HepG2 (cell line): ENCODE results near the gene SND1. TPM values are rescaled to one million over a fixed set of nuclear protein-coding genes. Genes with fewer than 3 reads are reported as not detected.

ENCODE experiments used
- ATAC-seq: fragments of 200-7000 bp; cut with Tn5 transposase; 3 replicates; pipeline ENCODE4 v1.9.1; 2020; ENCODE audit warnings: mild to moderate bottlenecking, moderate library complexity
- BruUV-seq: library from RNA; stranded (reverse); fragments of 400-500 nt; replicated peaks from 2 replicates; lab custom pipeline; 2021; lab: Mats Ljungman, UMichigan
- CTCF ChIA-PET: fragments of 300-600 bp; formaldehyde crosslinking; extraction: SDS; loops from one replicate; lab custom pipeline; 2021; ENCODE audit warnings: low total read pairs, inconsistent platforms, low intra/inter-chr PET ratio; lab: Yijun Ruan, JAX
- POLR2A ChIA-PET: fragments of 350-600 bp; sonication (Branson Sonifier 250); formaldehyde crosslinking; loops from one replicate; lab custom pipeline; 2020; ENCODE audit warnings: antibody characterized with exemption, inconsistent platforms; lab: Yijun Ruan, JAX
- DNase-seq: peaks from one replicate; pipeline ENCODE4 v3.0.0-alpha.2; 2015; ENCODE audit warnings: low spot score
- FAIRE-seq: peaks from 3 replicates; lab custom pipeline; 2011; peaks lifted over from hg19 to GRCh38; lab: Jason Lieb, UNC
- H2AFZ ChIP-seq: one replicate; pipeline ENCODE4 v1.6.1; 2011; ENCODE audit warnings: low read length, inconsistent platforms
- H3K27ac ChIP-seq: fragments of 300-600 bp; 3 replicates; pipeline ENCODE4 v1.8.0; 2011; ENCODE audit warnings: mixed run types, mild to moderate bottlenecking, mixed read lengths, low read length, inconsistent platforms; ENCODE audit not compliant: insufficient read depth; ENCODE audit errors: extremely low read length
- H3K27me3 ChIP-seq, 2 experiments: fragments of 200-600 bp in 1 of 2; 2 replicates in 1 of 2; 3 replicates in 1 of 2; pipeline versions ENCODE4 v1.6.0 to v1.8.0; 2011; ENCODE audit warnings: low read length in 2 of 2, mild to moderate bottlenecking in 2 of 2, moderate library complexity in 2 of 2, inconsistent platforms in 1 of 2; ENCODE audit not compliant: insufficient read depth in 2 of 2, control insufficient read depth in 1 of 2
- H3K36me3 ChIP-seq, 2 experiments: fragments of 200-600 bp in 1 of 2; replicated peaks in 1 of 2; 2 replicates in 1 of 2; 3 replicates in 1 of 2; pipeline versions ENCODE4 v1.5.1 to v1.8.0; 2011; ENCODE audit warnings: low read length in 2 of 2, inconsistent platforms in 1 of 2; ENCODE audit not compliant: insufficient read depth in 2 of 2, control insufficient read depth in 1 of 2
- H3K4me1 ChIP-seq: 2 replicates; pipeline ENCODE4 v1.5.1; 2012; ENCODE audit warnings: low read length, inconsistent platforms; ENCODE audit not compliant: insufficient read depth
- H3K4me2 ChIP-seq: 2 replicates; pipeline ENCODE4 v1.6.0; 2011; ENCODE audit warnings: low read depth, low read length, inconsistent platforms
- H3K4me3 ChIP-seq, 3 experiments: fragments of 200-600 bp in 1 of 3; sonication (generic), shearing (Covaris generic) in 1 of 3; replicated peaks in 1 of 3; 2 replicates each; pipeline ENCODE4 v1.5.1; 2011 to 2016; ENCODE audit warnings: low read length in 3 of 3, inconsistent platforms in 2 of 3, low read depth in 2 of 3, mild to moderate bottlenecking in 2 of 3, control low read depth in 1 of 3, mixed read lengths in 1 of 3; ENCODE audit not compliant: insufficient read depth in 1 of 3
- H3K79me2 ChIP-seq: one replicate; pipeline ENCODE4 v1.6.1; 2011; ENCODE audit warnings: low read length, inconsistent platforms; ENCODE audit not compliant: insufficient read depth
- H3K9ac ChIP-seq: 2 replicates; pipeline ENCODE4 v1.6.0; 2011; ENCODE audit warnings: mild to moderate bottlenecking, low read depth, low read length, inconsistent platforms; ENCODE audit not compliant: insufficient read depth
- H3K9me3 ChIP-seq: 2 replicates; pipeline ENCODE4 v1.5.1; 2012; ENCODE audit warnings: mild to moderate bottlenecking, low read length
- H4K20me1 ChIP-seq: 2 replicates; pipeline ENCODE4 v1.6.0; 2011; ENCODE audit warnings: inconsistent platforms, mild to moderate bottlenecking, low read length, moderate library complexity; ENCODE audit not compliant: insufficient read depth
- ETV5 ChIP-seq: IDR thresholded peaks from 2 replicates; pipeline ENCODE4 v1.6.1; 2018; ENCODE audit warnings: missing biosample characterization, missing genetic modification reagents, inconsistent platforms, borderline replicate concordance
- HMG20A ChIP-seq: IDR thresholded peaks from 2 replicates; pipeline ENCODE4 v1.6.1; 2016; ENCODE audit warnings: borderline replicate concordance
- LCORL ChIP-seq, 2 experiments: fragments of 450-650 bp in 1 of 2; sonication (generic) in 1 of 2; formaldehyde crosslinking in 1 of 2; IDR thresholded peaks; 2 replicates each; pipeline versions ENCODE4 v1.5.0 to v1.6.1; 2017 to 2020; ENCODE audit warnings: antibody characterized with exemption in 1 of 2, missing genetic modification reagents in 1 of 2
- NFATC3 ChIP-seq: sonication (generic); formaldehyde crosslinking; IDR thresholded peaks from 2 replicates; pipeline ENCODE4 v1.5.1; 2020; ENCODE audit warnings: mild to moderate bottlenecking, missing genetic modification reagents
- NFKB2 ChIP-seq: sonication (generic); formaldehyde crosslinking; IDR thresholded peaks from 2 replicates; pipeline ENCODE4 v1.4.0; 2020; ENCODE audit warnings: missing genetic modification reagents, borderline replicate concordance
- PITX1 ChIP-seq: sonication (generic); formaldehyde crosslinking; IDR thresholded peaks from 2 replicates; pipeline ENCODE4 v1.5.1; 2020; ENCODE audit warnings: mild to moderate bottlenecking, missing genetic modification reagents
- POLR2AphosphoS2 ChIP-seq: IDR thresholded peaks from 2 replicates; pipeline ENCODE4 v1.6.1; 2011; ENCODE audit warnings: low read depth, low read length, improper control_type of control experiment
- PTBP1 ChIP-seq: fragments of 200-400 bp; formaldehyde crosslinking; IDR thresholded peaks from 2 replicates; pipeline ENCODE4 v1.6.1; 2018; ENCODE audit warnings: low read length, low read depth; ENCODE audit not compliant: poor library complexity, severe bottlenecking
- REL ChIP-seq: sonication (generic); formaldehyde crosslinking; conservative IDR thresholded peaks from 2 replicates; pipeline ENCODE4 v1.8.0; 2022; ENCODE audit warnings: mild to moderate bottlenecking, missing genetic modification reagents, moderate library complexity
- TEAD2 ChIP-seq: sonication (generic); formaldehyde crosslinking; IDR thresholded peaks from 2 replicates; pipeline ENCODE4 v1.9.0; 2021; ENCODE audit warnings: missing genetic modification reagents
- TSC22D2 ChIP-seq: sonication (generic); formaldehyde crosslinking; IDR thresholded peaks from 2 replicates; pipeline ENCODE4 v1.5.1; 2020; ENCODE audit warnings: missing genetic modification reagents, mild to moderate bottlenecking, borderline replicate concordance
- U2AF1 ChIP-seq: fragments of 200-400 bp; formaldehyde crosslinking; optimal IDR thresholded peaks from 2 replicates; pipeline ENCODE3; 2017; ENCODE audit warnings: mild to moderate bottlenecking, low read depth, low read length
- ZC3H4 ChIP-seq: sonication (generic); formaldehyde crosslinking; IDR thresholded peaks from 2 replicates; pipeline ENCODE4 v1.4.0; 2020; ENCODE audit warnings: missing genetic modification reagents, borderline replicate concordance
- ZNF232 ChIP-seq: sonication (generic); formaldehyde crosslinking; IDR thresholded peaks from 2 replicates; pipeline ENCODE4 v1.4.0; 2020; ENCODE audit warnings: missing genetic modification reagents, borderline replicate concordance
- ZNF746 ChIP-seq: sonication (generic); formaldehyde crosslinking; IDR thresholded peaks from 2 replicates; pipeline ENCODE4 v1.8.0; 2022; ENCODE audit warnings: mild to moderate bottlenecking, missing genetic modification reagents
- ZNF780A ChIP-seq: sonication (generic); formaldehyde crosslinking; IDR thresholded peaks from 2 replicates; pipeline ENCODE4 v1.8.0; 2022; ENCODE audit warnings: mild to moderate bottlenecking, missing genetic modification reagents, moderate library complexity
- WGBS: methylation state at CpG from one replicate; pipeline ENCODE4 v1.1.6; 2017; ENCODE audit warnings: low lambda C conversion rate; 5-methylcytosine and 5-hydroxymethylcytosine counted together
- in situ Hi-C: cut with HindIII; loops from 2 replicates; pipeline ENCODE4 v1.10.0; 2017; ENCODE audit warnings: low pct_unique_long_range_greater_than_20kb; ENCODE audit not compliant: extremely low pct_ligation_motif_present
- intact Hi-C: fragments of 100-400 bp; cut with micrococcal nuclease; formaldehyde crosslinking; loops from one replicate; pipeline ENCODE4 v1.10.0; 2022; ENCODE audit not compliant: unreplicated experiment
- polyA plus RNA-seq, 8 experiments: library from polyadenylated mRNA; depleted of rRNA in 3 of 8; stranded (reverse) in 7 of 8; unstranded in 1 of 8; fragments of >200 nt; fragmentation: Illumina TruSeq in 4 of 8; extraction: Trizol in 4 of 8; gene quantifications; 2 replicates each; pipeline versions ENCODE4 v1.2.1 to v1.2.3, GENCODE V29; 2011 to 2016; ENCODE audit warnings: low read depth in 4 of 8, missing spikeins in 1 of 8, mixed read lengths in 1 of 8; ENCODE audit not compliant: insufficient read depth in 1 of 8
- total RNA-seq, 5 experiments: library from RNA; depleted of rRNA; stranded (reverse); fragments of >200 nt; fragmentation: Illumina TruSeq; extraction: Trizol; gene quantifications; 2 replicates each; pipeline ENCODE4 v1.2.3, GENCODE V29; 2016; ENCODE audit warnings: low read depth in 1 of 5
- TF ChIP-seq, protein P1 (sequence below): IDR thresholded peaks from 2 replicates; pipeline ENCODE4 v1.6.1; 2012; ENCODE audit warnings: low read depth, low read length, improper control_type of control experiment
- TF ChIP-seq, protein P2 (sequence below): sonication (generic); formaldehyde crosslinking; IDR thresholded peaks from 2 replicates; pipeline ENCODE4 v1.5.1; 2020; ENCODE audit warnings: missing genetic modification reagents, mild to moderate bottlenecking, borderline replicate concordance

The SND1 gene
- total and polyA plus RNA-seq, 2 of the 13 experiments (the other 11 are each of a cell fraction or from before 2014, with no cell fraction given): 110 to 182 TPM

DNA sequence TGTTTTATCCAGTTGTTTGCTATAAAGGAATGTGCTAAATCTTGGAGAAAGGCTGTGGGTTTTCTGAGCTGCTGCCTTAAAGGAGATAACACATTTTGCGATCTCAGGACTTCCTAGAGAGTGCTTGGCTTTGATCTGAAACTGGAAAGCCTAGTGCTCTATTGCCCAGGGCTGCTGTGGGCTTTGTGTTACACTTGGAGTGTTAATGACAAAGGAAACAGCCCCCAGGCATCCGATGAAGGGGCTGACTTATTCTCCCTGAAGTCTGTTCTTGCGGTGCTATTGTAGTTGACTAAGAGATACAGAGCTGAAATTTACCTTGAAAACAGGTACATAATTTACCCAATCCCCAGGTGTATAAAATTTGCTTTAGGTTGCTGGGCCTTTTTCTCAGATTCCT lies 74.5 kb downstream of the SND1 start:
- Histone ChIP-seq H4K20me1 (peaks cover 13% of the 10 kb centered on the region), H3K9ac (no peak overlapping the region), H3K79me2 (peaks cover 11% of the 10 kb centered on the region), H3K36me3 (peaks cover 24 to 87% of the 10 kb centered on the region in 2 experiments), H3K9me3 (no peaks in the 10 kb centered on the region), H3K4me2 (no peak overlapping the region), H3K27ac (no peak overlapping the region), H3K4me3 (no peak overlapping the region), H3K27me3 (no peaks in the 10 kb centered on the region; a peak in 1 of 5 replicates), H2AFZ (no peak overlapping the region), H3K4me1 (no peaks in the 10 kb centered on the region)
- intact Hi-C loops: no loop called here
- TF ChIP-seq ZNF780A: no peak
- TF ChIP-seq LCORL (IDR thresholded peaks at IDR 0.05): no peak
- no peak for TF ChIP-seq LCORL (CRISPR knock-in tag; IDR thresholded peaks at IDR 0.05)
- no peak for TF ChIP-seq U2AF1
- no peak for TF ChIP-seq NFATC3 (CRISPR knock-in tag)
- no peak for TF ChIP-seq TEAD2 (CRISPR knock-in tag)
- TF ChIP-seq ZNF232: no peak
- TF ChIP-seq POLR2AphosphoS2: no peak
- TF ChIP-seq, protein P1, sequence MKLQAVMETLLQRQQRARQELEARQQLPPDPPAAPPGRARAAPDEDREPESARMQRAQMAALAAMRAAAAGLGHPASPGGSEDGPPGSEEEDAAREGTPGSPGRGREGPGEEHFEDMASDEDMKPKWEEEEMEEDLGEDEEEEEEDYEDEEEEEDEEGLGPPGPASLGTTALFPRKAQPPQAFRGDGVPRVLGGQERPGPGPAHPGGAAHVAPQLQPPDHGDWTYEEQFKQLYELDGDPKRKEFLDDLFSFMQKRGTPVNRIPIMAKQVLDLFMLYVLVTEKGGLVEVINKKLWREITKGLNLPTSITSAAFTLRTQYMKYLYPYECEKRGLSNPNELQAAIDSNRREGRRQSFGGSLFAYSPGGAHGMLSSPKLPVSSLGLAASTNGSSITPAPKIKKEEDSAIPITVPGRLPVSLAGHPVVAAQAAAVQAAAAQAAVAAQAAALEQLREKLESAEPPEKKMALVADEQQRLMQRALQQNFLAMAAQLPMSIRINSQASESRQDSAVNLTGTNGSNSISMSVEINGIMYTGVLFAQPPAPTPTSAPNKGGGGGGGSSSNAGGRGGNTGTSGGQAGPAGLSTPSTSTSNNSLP: no peak
- no peak for TF ChIP-seq PITX1 (CRISPR knock-in tag)
- TF ChIP-seq REL (CRISPR knock-in tag): no peak
- TF ChIP-seq ETV5 (CRISPR knock-in tag): no peak
- TF ChIP-seq NFKB2 (CRISPR knock-in tag): no peak
- TF ChIP-seq TSC22D2 (CRISPR knock-in tag): no peak
- no peak for TF ChIP-seq ZNF746 (CRISPR knock-in tag)
- TF ChIP-seq ZC3H4 (CRISPR knock-in tag): no peak
- no peak for TF ChIP-seq PTBP1
- TF ChIP-seq HMG20A: no peak
- TF ChIP-seq, protein P2, sequence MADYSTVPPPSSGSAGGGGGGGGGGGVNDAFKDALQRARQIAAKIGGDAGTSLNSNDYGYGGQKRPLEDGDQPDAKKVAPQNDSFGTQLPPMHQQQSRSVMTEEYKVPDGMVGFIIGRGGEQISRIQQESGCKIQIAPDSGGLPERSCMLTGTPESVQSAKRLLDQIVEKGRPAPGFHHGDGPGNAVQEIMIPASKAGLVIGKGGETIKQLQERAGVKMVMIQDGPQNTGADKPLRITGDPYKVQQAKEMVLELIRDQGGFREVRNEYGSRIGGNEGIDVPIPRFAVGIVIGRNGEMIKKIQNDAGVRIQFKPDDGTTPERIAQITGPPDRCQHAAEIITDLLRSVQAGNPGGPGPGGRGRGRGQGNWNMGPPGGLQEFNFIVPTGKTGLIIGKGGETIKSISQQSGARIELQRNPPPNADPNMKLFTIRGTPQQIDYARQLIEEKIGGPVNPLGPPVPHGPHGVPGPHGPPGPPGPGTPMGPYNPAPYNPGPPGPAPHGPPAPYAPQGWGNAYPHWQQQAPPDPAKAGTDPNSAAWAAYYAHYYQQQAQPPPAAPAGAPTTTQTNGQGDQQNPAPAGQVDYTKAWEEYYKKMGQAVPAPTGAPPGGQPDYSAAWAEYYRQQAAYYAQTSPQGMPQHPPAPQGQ (CRISPR knock-in tag): no peak
- FAIRE-seq (no peak), DNase-seq (no peak), ATAC-seq (no peak)
- BruUV-seq: no TSS peak
- CTCF ChIA-PET: no interaction called here
- in situ Hi-C loops: no loop called here
- 90% methylated on average over 3 of the region's 3 CpGs for WGBS
- POLR2A ChIA-PET: no interaction called here
